Raji (cell line): ENCODE results near the gene CLNS1A.

Experiments
- POLR2A ChIP-seq: IDR thresholded peaks from 2 replicates; pipeline ENCODE4 v1.6.1; 2011; ENCODE audit warnings: low read depth, low read length, control low read depth; ENCODE audit not compliant: insufficient read depth

CLNS1A gene

DNA sequence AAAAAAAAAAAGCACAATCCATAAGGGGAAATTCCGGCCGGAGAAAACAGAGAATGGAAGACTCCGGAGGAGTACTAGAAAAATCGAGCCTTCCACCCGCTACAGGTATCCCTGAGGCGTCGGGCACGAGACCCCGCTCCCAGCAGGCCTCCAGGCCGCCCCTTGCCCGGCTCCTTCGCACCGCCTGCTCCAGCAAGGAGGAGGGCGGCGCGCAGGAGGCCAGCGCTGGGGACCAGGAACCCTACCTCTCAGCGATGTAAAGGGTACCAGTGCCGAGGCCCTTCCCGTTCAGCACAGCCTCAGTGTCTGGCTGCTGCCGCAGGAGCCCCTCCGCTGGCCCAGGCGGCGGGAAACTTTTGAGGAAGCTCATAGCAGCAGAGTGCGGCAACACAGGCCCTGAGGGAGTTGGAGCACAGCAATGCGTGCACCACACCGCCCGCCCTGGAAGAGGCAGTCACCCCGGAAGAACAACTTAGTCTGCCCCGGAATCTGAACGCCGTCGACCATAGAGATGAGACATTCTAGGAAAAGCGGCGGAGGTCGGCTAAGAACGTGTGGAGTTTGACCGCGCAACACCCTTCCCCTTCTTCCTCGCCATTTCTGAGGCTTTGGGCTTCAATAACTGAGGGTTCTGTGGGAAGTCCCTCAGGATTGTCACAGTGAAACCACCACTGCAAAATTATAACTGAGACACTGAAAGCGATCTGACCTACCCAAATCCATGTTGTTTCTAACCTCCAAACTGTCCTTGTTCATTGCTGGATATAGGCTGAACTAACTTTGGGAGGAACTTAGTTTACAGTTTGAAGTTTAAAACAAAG is at the start of gene CLNS1A:
CLNS1A (minus strand) TSS at position 450 of the 821 bp plus-strand sequence; CDS start at position 370, 80 bp downstream.
- TF ChIP-seq POLR2A = peak; percentile 94

GRCh38 chr11:77687088-77687487 is 49.5 kb upstream of the CLNS1A start:
- no peak for TF ChIP-seq POLR2A

- no peak for TF ChIP-seq POLR2A
Observed at GRCh38 chr11:77677138-77677537, 39.5 kb upstream of the CLNS1A start.

DNA sequence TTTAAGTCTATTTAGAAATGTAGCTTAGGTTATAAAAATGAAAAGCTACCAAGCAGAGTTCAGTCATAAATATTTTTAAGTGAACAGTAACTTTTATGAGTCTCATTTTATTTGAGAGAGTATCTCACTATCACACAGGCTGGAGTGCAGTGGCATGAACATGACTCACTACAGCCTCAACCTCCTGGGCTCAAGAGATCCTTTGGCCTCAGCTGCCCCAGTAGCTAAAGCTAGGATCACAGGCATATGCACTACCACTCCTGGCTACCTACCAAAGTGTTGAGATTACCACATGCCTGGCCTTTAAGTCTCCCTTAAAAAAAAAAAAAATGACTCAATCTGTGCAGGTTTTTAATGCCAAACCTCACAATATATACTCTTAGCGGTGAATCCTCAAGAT is 34.7 kb upstream of the CLNS1A start:
- TF ChIP-seq POLR2A = no peak

GRCh38 chr11:77669848-77670511 is 32.4 kb upstream of the CLNS1A start:
- no peak for TF ChIP-seq POLR2A

DNA sequence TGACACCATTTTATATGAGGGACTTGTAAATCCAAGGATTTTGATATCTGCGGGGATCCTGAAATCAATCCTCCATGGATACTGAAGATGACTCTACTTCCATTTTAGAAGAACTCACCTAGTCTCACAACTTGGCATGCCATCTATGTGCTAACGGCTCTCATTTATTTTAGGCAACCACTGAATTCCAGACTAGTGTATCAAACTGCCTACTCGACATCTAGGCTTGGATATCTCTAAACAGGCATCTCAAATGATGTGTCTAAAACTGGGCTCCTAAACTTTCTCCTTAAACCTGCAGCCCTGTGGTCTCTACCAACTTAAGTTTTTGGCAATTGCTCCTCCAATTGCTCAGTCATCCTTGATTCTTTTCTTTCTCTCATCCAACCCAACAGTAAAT is 31.2 kb upstream of the CLNS1A start:
- TF ChIP-seq POLR2A = no peak

DNA sequence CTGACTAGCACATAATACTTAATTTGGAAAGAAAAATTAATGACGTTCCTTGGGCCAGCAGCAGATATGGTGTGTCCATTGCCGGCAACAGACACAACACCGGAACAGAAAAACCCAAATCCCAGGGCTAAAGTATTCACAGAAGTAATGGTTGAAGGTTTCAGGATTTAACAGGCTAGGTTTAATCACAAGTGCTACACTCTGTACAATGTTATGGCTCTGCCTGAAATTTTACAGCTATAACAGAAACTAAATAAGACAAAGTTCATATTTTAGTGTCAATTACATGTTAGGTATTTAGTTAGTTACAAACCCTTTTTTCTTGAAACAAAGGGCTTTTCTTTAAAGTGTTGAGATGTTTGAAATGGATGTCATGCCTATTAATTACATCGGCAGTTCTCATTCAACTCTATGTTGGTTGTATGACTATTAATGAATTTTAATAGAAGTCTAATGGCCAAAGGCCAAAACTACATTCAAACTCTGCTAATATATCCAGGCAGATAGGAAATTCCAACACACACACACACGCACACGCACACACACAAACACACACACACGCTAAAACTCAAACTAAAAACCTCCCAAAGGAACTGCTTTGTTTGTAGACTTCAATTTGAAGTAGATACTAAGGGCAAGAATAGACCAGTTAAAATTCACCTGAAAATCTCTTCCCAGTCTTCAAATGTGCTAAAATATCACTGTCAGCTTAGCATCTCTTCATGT is 27.8 kb upstream of the CLNS1A start:
- no peak for TF ChIP-seq POLR2A

- TF ChIP-seq POLR2A = no peak
Observed at GRCh38 chr11:77661670-77662069, 24.1 kb upstream of the CLNS1A start.

DNA sequence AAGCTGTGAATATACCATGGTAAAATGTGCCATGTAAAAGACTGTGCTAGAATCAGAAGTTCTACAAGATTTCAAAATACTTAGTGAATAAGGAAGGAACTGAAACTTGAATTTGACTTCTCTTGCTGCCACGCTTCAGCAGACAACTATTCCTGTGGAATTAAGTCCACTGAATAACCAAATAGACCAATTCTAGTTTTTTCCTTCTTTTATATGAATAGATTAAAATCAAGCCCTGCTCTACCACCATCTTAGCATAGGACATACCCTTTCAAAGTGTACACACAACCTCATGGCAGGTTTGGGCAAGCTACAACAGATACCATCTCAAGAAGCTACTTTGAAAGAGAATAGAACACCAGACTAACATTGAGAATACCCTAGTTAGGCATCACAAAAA is 23.4 kb upstream of the CLNS1A start:
- TF ChIP-seq POLR2A = no peak

DNA sequence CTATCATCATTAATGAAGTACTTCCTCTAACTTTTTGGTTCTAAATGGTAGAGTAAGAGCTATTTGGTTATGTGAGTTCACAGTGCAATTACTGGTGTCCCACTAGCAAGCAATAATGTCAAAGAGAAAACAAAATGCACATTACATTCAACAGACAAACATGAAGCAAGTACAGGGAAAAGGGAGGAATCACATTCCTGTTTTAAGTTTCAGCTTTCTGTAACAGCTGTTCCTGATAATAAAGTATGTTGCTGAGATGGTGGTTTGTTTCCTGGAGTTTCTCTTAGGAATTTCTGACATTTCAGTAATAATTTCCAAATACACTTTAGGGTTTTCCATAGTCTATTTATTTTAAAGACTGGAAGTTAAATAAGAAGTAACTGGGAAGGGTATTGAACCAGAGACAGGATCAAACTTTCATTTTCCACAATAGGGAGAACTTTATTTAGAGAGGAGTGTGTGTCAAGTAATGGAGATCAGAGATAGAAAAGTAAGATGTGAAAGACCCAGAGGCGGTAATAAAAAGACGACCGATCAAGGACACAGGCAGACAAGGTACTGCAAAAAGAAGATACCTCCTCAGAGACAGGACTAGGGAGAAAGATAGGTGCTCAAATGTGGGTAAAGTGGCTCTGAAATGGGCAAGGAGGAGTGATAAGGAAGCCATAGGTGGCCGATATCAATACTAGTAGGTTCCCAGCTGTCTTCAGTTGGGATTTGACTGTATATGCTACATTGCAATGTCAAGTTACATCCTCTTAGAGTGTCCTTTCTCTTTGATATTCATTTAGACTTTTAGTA is 20.8 kb upstream of the CLNS1A start:
- no peak for TF ChIP-seq POLR2A

- no peak for TF ChIP-seq POLR2A
Observed at GRCh38 chr11:77656362-77656761, 18.8 kb upstream of the CLNS1A start.

DNA sequence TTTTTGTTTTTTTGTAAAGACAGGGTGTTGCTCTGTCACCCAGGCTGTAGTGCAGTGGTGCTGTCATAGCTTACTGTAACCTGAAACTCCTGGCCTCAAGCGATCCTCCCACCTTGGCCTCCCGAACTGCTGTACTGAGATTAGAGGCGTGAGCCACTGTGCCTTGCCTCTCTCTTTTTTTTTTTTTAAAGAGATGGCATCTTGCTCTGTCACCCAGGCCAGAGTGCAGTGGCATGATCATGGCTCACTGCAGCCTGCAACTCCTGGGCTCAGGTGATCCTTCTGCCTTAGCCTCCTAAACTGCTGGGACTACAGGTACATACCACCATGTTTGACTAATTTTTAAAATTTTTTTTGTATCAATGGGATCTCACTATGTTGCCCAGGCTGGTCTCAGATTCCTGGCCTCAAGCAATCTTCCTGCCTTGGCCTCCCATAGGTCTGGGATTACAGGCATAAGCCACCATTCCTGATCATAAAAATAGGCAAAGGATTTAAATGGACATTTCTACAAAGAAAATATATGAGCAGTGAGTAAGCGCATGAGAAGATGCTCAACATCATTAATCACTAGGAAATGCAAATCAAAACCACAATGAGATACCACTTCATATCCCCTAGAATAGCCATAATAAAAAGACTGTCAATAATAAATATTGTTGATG is 17.3 kb upstream of the CLNS1A start:
- no peak for TF ChIP-seq POLR2A

DNA sequence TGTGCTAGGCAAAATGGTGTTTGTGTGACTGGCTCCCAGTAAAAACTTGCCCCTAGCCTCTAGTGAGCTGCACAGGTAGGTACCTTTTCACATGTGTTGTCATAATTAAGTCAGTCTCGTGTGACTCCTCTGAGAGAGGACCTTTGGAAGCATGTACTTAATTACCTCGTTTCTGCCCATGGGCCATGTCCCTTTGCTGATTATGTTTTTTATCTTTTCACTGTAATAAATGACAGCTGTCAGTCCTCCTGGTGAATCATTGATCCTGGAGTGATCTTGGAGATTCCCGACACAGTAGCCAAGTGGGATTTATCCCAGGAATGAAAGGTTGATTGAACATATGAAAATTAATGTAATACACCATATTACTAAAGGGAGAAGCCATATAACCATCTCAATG is 12.5 kb upstream of the CLNS1A start:
- no peak for TF ChIP-seq POLR2A

DNA sequence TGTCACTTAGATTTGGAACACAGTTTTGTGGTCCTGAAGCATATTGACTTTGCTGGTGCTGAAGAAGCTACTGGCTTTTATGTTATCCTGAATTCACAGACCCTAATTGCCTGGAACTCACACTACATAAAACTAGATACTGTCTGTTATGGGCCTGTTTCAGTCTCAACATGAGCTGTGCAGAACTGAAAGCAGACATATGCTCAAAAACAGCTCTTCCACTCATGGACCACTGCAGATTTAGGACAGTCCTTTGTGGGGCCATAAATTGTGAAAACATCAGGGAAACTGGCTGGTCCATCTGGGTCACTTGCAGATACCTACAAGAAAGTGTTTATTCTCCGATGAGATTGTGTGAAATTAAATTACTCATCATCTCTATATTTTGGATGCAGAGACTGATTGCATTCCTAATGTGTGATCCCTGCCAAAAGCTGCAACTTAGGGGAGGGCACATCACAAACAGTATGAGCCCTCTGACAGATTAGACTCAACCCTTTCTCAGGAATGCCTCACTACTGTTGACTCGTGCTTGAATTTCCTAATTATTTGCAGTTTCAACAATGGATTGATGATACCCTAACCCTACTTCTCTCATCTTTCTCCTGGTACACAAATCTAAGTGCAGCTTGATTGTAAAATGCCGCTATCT is 10.2 kb upstream of the CLNS1A start:
- TF ChIP-seq POLR2A = no peak
